HCT116 (cell line): Measurements from ENCODE around the gene GOT1. TPM values are rescaled to one million over a fixed set of nuclear protein-coding genes. Genes with fewer than 3 reads are reported as not detected.

Source experiments
- ATAC-seq: fragments of 200-7000 bp; cut with Tn5 transposase; 2 replicates; pipeline ENCODE4 v1.9.1; 2020; ENCODE audit warnings: mild to moderate bottlenecking, moderate library complexity
- BruUV-seq: library from RNA; stranded (reverse); fragments of 400-500 nt; replicated peaks from 2 replicates; lab custom pipeline; 2021; lab: Mats Ljungman, UMichigan
- CTCF ChIA-PET: fragments of 300-600 bp; sonication (Branson Sonifier 250); formaldehyde crosslinking; loops from one replicate; lab custom pipeline; 2021; ENCODE audit warnings: antibody characterized with exemption; lab: Charles Lee
- POLR2A ChIA-PET: fragments of 300-600, 350-600 bp; sonication (Branson Sonifier 250); formaldehyde crosslinking; loops from one replicate; lab custom pipeline; 2021; ENCODE audit warnings: antibody characterized with exemption; lab: Charles Lee
- RAD21 ChIA-PET, 2 experiments: fragments of 300-600 bp; sonication (Branson Sonifier 250); formaldehyde crosslinking; loops; one replicate each; lab custom pipeline; 2023; ENCODE audit warnings: low total read pairs in 2 of 2; ENCODE audit not compliant: uncharacterized antibody in 2 of 2, unreplicated experiment in 2 of 2, low non-redundant PET in 1 of 2; lab: Charles Lee
- DNase-seq: peaks from one replicate; pipeline ENCODE4 v3.0.0-alpha.2; 2010; ENCODE audit warnings: low read depth, low spot score
- H2AFZ ChIP-seq: fragments of 200-600 bp; shearing (Covaris generic), sonication (generic); 2 replicates; pipeline ENCODE4 v1.6.1; 2017; ENCODE audit warnings: low read depth, mixed run types, mixed read lengths, antibody characterized with exemption, low read length; ENCODE audit not compliant: poor library complexity, severe bottlenecking
- H3K27ac ChIP-seq: 2 replicates; pipeline ENCODE4 v1.5.1; 2012; ENCODE audit warnings: low read depth, low read length
- H3K27me3 ChIP-seq: fragments of 200-600 bp; sonication (generic); 2 replicates; pipeline ENCODE4 v1.6.1; 2016; ENCODE audit warnings: mixed run types, low read length, mixed read lengths; ENCODE audit not compliant: insufficient read depth
- H3K36me3 ChIP-seq, 2 experiments: fragments of 200-500 bp in 1 of 2; fragments of 200-600 bp in 1 of 2; sonication (Bioruptor generic) in 1 of 2; sonication (generic) in 1 of 2; 2 replicates each; pipeline versions ENCODE4 v1.5.1 to v1.6.1; 2014 to 2016; ENCODE audit warnings: low read length in 2 of 2, inconsistent platforms in 1 of 2, mixed read lengths in 1 of 2, mixed run types in 1 of 2; ENCODE audit not compliant: insufficient read depth in 2 of 2, control insufficient read depth in 1 of 2
- H3K4me1 ChIP-seq, 2 experiments: fragments of 200-600 bp in 1 of 2; sonication (generic) in 1 of 2; 2 replicates each; pipeline versions ENCODE4 v1.5.1 to v1.6.1; 2012 to 2017; ENCODE audit warnings: low read length in 2 of 2, inconsistent platforms in 1 of 2, mild to moderate bottlenecking in 1 of 2, mixed read lengths in 1 of 2, mixed run types in 1 of 2, moderate library complexity in 1 of 2; ENCODE audit not compliant: insufficient read depth in 2 of 2, control insufficient read depth in 1 of 2
- H3K4me2 ChIP-seq: fragments of 200-600 bp; sonication (generic); 2 replicates; pipeline ENCODE4 v1.6.1; 2017; ENCODE audit warnings: mixed run types, low read length, mixed read lengths
- H3K4me3 ChIP-seq, 2 experiments: fragments of 200-600 bp in 1 of 2; sonication (generic) in 1 of 2; replicated peaks in 1 of 2; 2 replicates each; pipeline ENCODE4 v1.5.1; 2011 to 2016; ENCODE audit warnings: low read length in 2 of 2, control low read depth in 1 of 2, low read depth in 1 of 2, mild to moderate bottlenecking in 1 of 2, mixed read lengths in 1 of 2, mixed run types in 1 of 2
- H3K79me2 ChIP-seq: fragments of 200-600 bp; sonication (generic); 2 replicates; pipeline ENCODE4 v1.6.1; 2017; ENCODE audit warnings: mild to moderate bottlenecking, mixed run types, low read length, moderate library complexity, mixed read lengths; ENCODE audit not compliant: insufficient read depth
- H3K9ac ChIP-seq: fragments of 200-600 bp; sonication (generic); 2 replicates; pipeline ENCODE4 v1.6.1; 2016; ENCODE audit warnings: low read length, mixed read lengths
- H3K9me2 ChIP-seq: fragments of 200-600 bp; sonication (generic), shearing (Covaris generic); 2 replicates; pipeline ENCODE4 v1.6.1; 2017; ENCODE audit warnings: mixed run types, mild to moderate bottlenecking, moderate library complexity; ENCODE audit not compliant: insufficient read depth
- H3K9me3 ChIP-seq, 2 experiments: fragments of 200-500 bp in 1 of 2; fragments of 200-600 bp in 1 of 2; sonication (Bioruptor generic) in 1 of 2; sonication (generic) in 1 of 2; 2 replicates each; pipeline ENCODE4 v1.6.1; 2014 to 2017; ENCODE audit warnings: low read length in 2 of 2, mixed read lengths in 2 of 2, inconsistent platforms in 1 of 2, low read depth in 1 of 2, mild to moderate bottlenecking in 1 of 2, mixed run types in 1 of 2, moderate library complexity in 1 of 2; ENCODE audit not compliant: control insufficient read depth in 1 of 2, insufficient read depth in 1 of 2
- H4K20me1 ChIP-seq: fragments of 200-600 bp; sonication (generic), shearing (Covaris generic); 2 replicates; pipeline ENCODE4 v1.6.1; 2017; ENCODE audit warnings: mixed run types, mild to moderate bottlenecking, moderate library complexity; ENCODE audit not compliant: insufficient read depth
- CEBPB ChIP-seq: IDR thresholded peaks from 2 replicates; pipeline ENCODE4 v1.6.1; 2012; ENCODE audit warnings: low read depth
- CTCF ChIP-seq, 3 experiments: fragments of 200-600 bp in 1 of 3; sonication (generic) in 1 of 3; IDR thresholded peaks in 2 of 3; conservative IDR thresholded peaks in 1 of 3; 2 replicates each; pipeline ENCODE4 v1.5.1; 2012 to 2017; ENCODE audit warnings: low read depth in 2 of 3, low read length in 2 of 3, antibody characterized with exemption in 1 of 3, borderline replicate concordance in 1 of 3, control low read depth in 1 of 3, mild to moderate bottlenecking in 1 of 3, mixed read lengths in 1 of 3, mixed run types in 1 of 3, moderate library complexity in 1 of 3; ENCODE audit not compliant: insufficient read depth in 1 of 3
- EGR1 ChIP-seq: IDR thresholded peaks from 2 replicates; pipeline ENCODE4 v1.6.1; 2012; ENCODE audit warnings: low read depth
- ELF1 ChIP-seq: IDR thresholded peaks from 2 replicates; pipeline ENCODE4 v1.6.1; 2012; ENCODE audit warnings: low read depth, borderline replicate concordance
- FOSL1 ChIP-seq: IDR thresholded peaks from 2 replicates; pipeline ENCODE4 v1.6.1; 2012; ENCODE audit warnings: low read depth
- TCF7L2 ChIP-seq: IDR thresholded peaks from 2 replicates; pipeline ENCODE4 v1.7.0; 2011; ENCODE audit warnings: borderline replicate concordance, inconsistent platforms; ENCODE audit not compliant: insufficient read depth, insufficient read length; ENCODE audit errors: extremely low read depth
- YY1 ChIP-seq: IDR thresholded peaks from 2 replicates; pipeline ENCODE4 v1.6.1; 2011; ENCODE audit warnings: low read length, low read depth, moderate library complexity, mild to moderate bottlenecking; ENCODE audit not compliant: insufficient replicate concordance; ENCODE audit errors: extremely low read depth
- ZNF274 ChIP-seq: fragments of 200-500 bp; sonication (Bioruptor generic); IDR thresholded peaks from 2 replicates; pipeline ENCODE4 v1.6.1; 2014; ENCODE audit warnings: mild to moderate bottlenecking, low read depth, low read length, inconsistent platforms
- intact Hi-C: fragments of 100-400 bp; cut with micrococcal nuclease; formaldehyde crosslinking; loops from 2 replicates; pipeline ENCODE4 v1.10.0; 2022
- total RNA-seq: library from RNA; stranded (reverse); gene quantifications from one replicate; pipeline ENCODE4 v1.2.1, GENCODE V29; 2021; ENCODE audit not compliant: unreplicated experiment
- TF ChIP-seq, protein P1 (sequence below): IDR thresholded peaks from 2 replicates; pipeline ENCODE4 v1.6.1; 2011; ENCODE audit warnings: mild to moderate bottlenecking, low read length, moderate library complexity; ENCODE audit not compliant: insufficient replicate concordance; ENCODE audit errors: extremely low read depth
- TF ChIP-seq, protein P2 (sequence below): IDR thresholded peaks from 2 replicates; pipeline ENCODE4 v1.6.1; 2012; ENCODE audit warnings: low read depth

GOT1 gene
- total RNA-seq, 1 experiment from 2014 or later = 135 TPM

DNA sequence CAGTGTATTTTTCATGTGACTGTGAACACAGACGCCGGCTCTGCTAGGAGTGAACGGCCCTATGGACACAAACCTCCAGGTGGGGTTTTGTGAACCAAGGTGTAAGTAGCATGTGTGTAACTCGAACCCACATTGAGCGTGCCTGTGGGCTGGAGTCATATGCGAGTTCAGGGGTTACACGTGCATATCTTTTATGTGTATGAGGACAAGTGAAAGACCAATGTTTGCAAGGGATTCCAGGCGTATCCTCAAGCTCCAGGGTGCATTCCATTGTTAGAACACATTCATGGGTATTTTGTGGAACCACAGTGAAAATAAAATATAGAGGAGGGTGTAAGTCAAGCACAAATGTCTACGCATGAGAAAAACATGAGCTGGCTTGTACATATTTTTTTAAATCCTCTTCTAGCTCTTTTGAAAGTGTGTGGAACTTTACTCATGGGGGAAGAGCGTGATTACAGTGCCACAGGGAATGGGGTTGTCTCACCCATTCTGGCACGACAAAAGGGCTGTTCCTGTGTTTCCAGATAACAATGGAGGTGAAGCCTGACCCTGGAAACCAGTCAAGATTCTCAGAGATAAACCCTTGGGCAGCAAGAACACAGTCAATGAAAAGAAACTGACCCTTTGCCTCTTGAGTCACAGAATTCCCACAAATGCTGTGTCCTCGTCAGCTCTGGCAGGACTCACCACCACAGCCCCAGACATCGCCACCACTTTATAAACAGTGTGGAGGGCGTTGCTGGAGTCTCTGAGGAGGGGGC, 37.0 kb upstream of the GOT1 start:
- H4K20me1 ChIP-seq = no peaks in the 10 kb centered on the region
- H3K9me3 ChIP-seq = no peaks in the 10 kb centered on the region
- ChIA-PET RAD21 (no interaction called here), POLR2A (no interaction called here), CTCF (interaction anchor here (0.8 kb wide), 1 partner anchor 32 kb away, joined by 3 read pairs; no protein-coding TSS in a partner anchor)
- no peak overlapping the region for H2AFZ ChIP-seq
- intact Hi-C loops = no loop called here
- H3K27ac ChIP-seq = no peak overlapping the region
- H3K27me3 ChIP-seq = peaks cover 39% of the 10 kb centered on the region
- TF ChIP-seq CTCF (IDR thresholded peaks at IDR 0.05 in 2 of 3, conservative IDR thresholded peaks at IDR 0.05 in 1 of 3; ENCODE audit: borderline replicate concordance in 1 of 3, insufficient read depth in 1 of 3, low read depth in 2 of 3, low read length in 2 of 3) (no peak), ELF1 (no peak), ZNF274 (no peak), CEBPB (no peak), TCF7L2 (no peak), YY1 (no peak), FOSL1 (no peak), EGR1 (no peak)
- TF ChIP-seq, protein P1, sequence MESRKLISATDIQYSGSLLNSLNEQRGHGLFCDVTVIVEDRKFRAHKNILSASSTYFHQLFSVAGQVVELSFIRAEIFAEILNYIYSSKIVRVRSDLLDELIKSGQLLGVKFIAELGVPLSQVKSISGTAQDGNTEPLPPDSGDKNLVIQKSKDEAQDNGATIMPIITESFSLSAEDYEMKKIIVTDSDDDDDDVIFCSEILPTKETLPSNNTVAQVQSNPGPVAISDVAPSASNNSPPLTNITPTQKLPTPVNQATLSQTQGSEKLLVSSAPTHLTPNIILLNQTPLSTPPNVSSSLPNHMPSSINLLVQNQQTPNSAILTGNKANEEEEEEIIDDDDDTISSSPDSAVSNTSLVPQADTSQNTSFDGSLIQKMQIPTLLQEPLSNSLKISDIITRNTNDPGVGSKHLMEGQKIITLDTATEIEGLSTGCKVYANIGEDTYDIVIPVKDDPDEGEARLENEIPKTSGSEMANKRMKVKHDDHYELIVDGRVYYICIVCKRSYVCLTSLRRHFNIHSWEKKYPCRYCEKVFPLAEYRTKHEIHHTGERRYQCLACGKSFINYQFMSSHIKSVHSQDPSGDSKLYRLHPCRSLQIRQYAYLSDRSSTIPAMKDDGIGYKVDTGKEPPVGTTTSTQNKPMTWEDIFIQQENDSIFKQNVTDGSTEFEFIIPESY = no peak
- TF ChIP-seq, protein P2, sequence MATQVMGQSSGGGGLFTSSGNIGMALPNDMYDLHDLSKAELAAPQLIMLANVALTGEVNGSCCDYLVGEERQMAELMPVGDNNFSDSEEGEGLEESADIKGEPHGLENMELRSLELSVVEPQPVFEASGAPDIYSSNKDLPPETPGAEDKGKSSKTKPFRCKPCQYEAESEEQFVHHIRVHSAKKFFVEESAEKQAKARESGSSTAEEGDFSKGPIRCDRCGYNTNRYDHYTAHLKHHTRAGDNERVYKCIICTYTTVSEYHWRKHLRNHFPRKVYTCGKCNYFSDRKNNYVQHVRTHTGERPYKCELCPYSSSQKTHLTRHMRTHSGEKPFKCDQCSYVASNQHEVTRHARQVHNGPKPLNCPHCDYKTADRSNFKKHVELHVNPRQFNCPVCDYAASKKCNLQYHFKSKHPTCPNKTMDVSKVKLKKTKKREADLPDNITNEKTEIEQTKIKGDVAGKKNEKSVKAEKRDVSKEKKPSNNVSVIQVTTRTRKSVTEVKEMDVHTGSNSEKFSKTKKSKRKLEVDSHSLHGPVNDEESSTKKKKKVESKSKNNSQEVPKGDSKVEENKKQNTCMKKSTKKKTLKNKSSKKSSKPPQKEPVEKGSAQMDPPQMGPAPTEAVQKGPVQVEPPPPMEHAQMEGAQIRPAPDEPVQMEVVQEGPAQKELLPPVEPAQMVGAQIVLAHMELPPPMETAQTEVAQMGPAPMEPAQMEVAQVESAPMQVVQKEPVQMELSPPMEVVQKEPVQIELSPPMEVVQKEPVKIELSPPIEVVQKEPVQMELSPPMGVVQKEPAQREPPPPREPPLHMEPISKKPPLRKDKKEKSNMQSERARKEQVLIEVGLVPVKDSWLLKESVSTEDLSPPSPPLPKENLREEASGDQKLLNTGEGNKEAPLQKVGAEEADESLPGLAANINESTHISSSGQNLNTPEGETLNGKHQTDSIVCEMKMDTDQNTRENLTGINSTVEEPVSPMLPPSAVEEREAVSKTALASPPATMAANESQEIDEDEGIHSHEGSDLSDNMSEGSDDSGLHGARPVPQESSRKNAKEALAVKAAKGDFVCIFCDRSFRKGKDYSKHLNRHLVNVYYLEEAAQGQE = no peak
- no peaks in the 10 kb centered on the region for H3K4me1 ChIP-seq
- no peak for ATAC-seq
- H3K79me2 ChIP-seq = no peaks in the 10 kb centered on the region
- no peaks in the 10 kb centered on the region for H3K36me3 ChIP-seq
- DNase-seq = no peak
- H3K9ac ChIP-seq = no peak overlapping the region
- no peak overlapping the region for H3K4me3 ChIP-seq
- H3K9me2 ChIP-seq = no peaks in the 10 kb centered on the region
- no peak overlapping the region for H3K4me2 ChIP-seq
- no TSS peak for BruUV-seq
